GM19099 (cell line): ENCODE results near the gene SUGCT.

Experiments used
- POLR2A ChIP-seq: IDR thresholded peaks from 3 replicates; pipeline ENCODE4 v1.6.1; 2011; ENCODE audit warnings: low read depth; ENCODE audit not compliant: insufficient read length; ENCODE audit errors: extremely low read depth

Gene SUGCT

GRCh38 chr7:40346554-40346953, 211.7 kb downstream of the SUGCT start:
- TF ChIP-seq POLR2A = no peak

- TF ChIP-seq POLR2A = no peak
Measured at GRCh38 chr7:40348126-40348728, 213.4 kb downstream of the SUGCT start.

GRCh38 chr7:40350100-40350499, 215.3 kb downstream of the SUGCT start:
- TF ChIP-seq POLR2A = no peak

- no peak for TF ChIP-seq POLR2A
Measured at GRCh38 chr7:40354711-40355110, 219.9 kb downstream of the SUGCT start.

GRCh38 chr7:40356312-40356711, 221.5 kb downstream of the SUGCT start:
- no peak for TF ChIP-seq POLR2A

- TF ChIP-seq POLR2A = no peak
Measured at GRCh38 chr7:40356871-40357709, 222.3 kb downstream of the SUGCT start.

GRCh38 chr7:40369641-40370277, 235.0 kb downstream of the SUGCT start:
- TF ChIP-seq POLR2A = no peak

GRCh38 chr7:40371806-40372440, 237.1 kb downstream of the SUGCT start:
- no peak for TF ChIP-seq POLR2A

GRCh38 chr7:40374575-40374974, 239.8 kb downstream of the SUGCT start:
- no peak for TF ChIP-seq POLR2A

- TF ChIP-seq POLR2A = no peak
Measured at GRCh38 chr7:40380111-40380510, 245.3 kb downstream of the SUGCT start.

- TF ChIP-seq POLR2A = no peak
Measured at GRCh38 chr7:40382145-40382544, 247.3 kb downstream of the SUGCT start.

- TF ChIP-seq POLR2A = no peak
Measured at GRCh38 chr7:40393660-40394059, 258.9 kb downstream of the SUGCT start.

GRCh38 chr7:40394400-40394799, 259.6 kb downstream of the SUGCT start:
- TF ChIP-seq POLR2A = no peak

GRCh38 chr7:40400525-40400924, 265.7 kb downstream of the SUGCT start:
- no peak for TF ChIP-seq POLR2A

- TF ChIP-seq POLR2A = no peak
Measured at GRCh38 chr7:40401406-40401805, 266.6 kb downstream of the SUGCT start.
